ENCODE results near the gene POU3F1.

Gene POU3F1

GRCh38 chr1:37994886-37995566, 51.6 kb downstream of the POU3F1 start:
- TF ChIP-seq, protein P1, sequence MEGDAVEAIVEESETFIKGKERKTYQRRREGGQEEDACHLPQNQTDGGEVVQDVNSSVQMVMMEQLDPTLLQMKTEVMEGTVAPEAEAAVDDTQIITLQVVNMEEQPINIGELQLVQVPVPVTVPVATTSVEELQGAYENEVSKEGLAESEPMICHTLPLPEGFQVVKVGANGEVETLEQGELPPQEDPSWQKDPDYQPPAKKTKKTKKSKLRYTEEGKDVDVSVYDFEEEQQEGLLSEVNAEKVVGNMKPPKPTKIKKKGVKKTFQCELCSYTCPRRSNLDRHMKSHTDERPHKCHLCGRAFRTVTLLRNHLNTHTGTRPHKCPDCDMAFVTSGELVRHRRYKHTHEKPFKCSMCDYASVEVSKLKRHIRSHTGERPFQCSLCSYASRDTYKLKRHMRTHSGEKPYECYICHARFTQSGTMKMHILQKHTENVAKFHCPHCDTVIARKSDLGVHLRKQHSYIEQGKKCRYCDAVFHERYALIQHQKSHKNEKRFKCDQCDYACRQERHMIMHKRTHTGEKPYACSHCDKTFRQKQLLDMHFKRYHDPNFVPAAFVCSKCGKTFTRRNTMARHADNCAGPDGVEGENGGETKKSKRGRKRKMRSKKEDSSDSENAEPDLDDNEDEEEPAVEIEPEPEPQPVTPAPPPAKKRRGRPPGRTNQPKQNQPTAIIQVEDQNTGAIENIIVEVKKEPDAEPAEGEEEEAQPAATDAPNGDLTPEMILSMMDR (IDR thresholded peaks at IDR 0.05; ENCODE audit: low read depth, low read length): no peak
- DNase-seq (ENCODE audit: low read depth in 2 of 2): no peak
- no peak overlapping the region for H3K4me3 ChIP-seq (replicated peaks in 1 of 2; ENCODE audit: low read depth in 2 of 2, low read length in 2 of 2)
